ENCODE results near the gene PCDHA4. TPM values are rescaled to one million over a fixed set of nuclear protein-coding genes. Genes with fewer than 3 reads are reported as not detected.

Gene PCDHA4
- total RNA-seq, 1 experiment from 2014 or later, result not detected

DNA sequence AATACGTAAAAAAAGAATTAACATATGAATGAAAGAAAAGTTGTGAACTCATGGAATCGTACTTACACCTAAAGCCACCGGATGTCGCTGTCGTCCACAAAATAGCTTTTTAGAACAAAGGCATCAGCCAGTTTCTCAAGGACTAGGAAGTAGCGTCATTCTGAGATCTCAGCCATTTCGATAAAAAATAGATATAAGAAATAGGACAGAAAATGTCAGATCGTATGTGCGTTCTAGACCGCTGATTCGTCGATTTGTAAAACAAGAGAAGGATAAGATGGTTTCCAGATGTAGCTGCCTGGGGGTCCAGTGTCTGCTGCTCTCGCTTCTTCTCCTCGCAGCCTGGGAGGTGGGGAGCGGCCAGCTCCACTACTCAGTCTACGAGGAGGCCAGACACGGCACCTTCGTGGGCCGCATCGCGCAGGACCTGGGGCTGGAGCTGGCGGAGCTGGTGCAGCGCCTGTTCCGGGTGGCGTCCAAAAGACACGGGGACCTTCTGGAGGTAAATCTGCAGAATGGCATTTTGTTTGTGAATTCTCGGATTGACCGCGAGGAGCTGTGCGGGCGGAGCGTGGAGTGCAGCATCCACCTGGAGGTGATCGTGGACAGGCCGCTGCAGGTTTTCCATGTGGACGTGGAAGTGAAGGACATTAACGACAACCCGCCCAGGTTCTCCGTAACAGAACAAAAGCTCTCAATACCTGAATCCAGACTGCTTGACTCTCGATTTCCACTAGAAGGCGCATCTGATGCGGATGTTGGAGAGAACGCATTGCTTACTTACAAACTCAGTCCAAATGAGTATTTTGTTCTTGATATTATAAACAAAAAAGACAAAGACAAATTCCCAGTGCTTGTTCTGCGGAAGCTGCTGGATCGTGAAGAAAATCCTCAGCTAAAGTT lies 49.2 kb downstream of the PCDHA4 start, which contains the start of gene PCDHA10:
TSS of gene PCDHA10 (plus strand) at position 126 of the 903 bp plus-strand sequence. CDS start at position 278, 152 bp downstream.
- Histone ChIP-seq H3K9me3 (ENCODE audit: control insufficient read depth in 1 of 2, insufficient read depth in 1 of 2, low read depth in 1 of 2, low read length in 2 of 2) (no peaks in the 10 kb centered on the region), H3K79me2 (ENCODE audit: insufficient read depth, low read length) (no peaks in the 10 kb centered on the region), H3K4me1 (ENCODE audit: control insufficient read depth in 1 of 2, insufficient read depth in 2 of 2, low read length in 2 of 2) (no peaks in the 10 kb centered on the region), H3K36me3 (ENCODE audit: control insufficient read depth in 1 of 2, insufficient read depth in 2 of 2, low read length in 2 of 2) (no peaks in the 10 kb centered on the region), H3K27ac (ENCODE audit: low read depth, low read length) (no peak within 1 kb of the TSS), H2AFZ (ENCODE audit: low read depth, low read length, poor library complexity, severe bottlenecking) (peak within 1 kb of the TSS; percentile 58), H4K20me1 (ENCODE audit: insufficient read depth) (no peaks in the 10 kb centered on the region), H3K27me3 (ENCODE audit: insufficient read depth, low read length) (no peaks in the 10 kb centered on the region), H3K9me2 (ENCODE audit: insufficient read depth) (no peaks in the 10 kb centered on the region), H3K4me2 (ENCODE audit: low read length) (no peak within 1 kb of the TSS), H3K4me3 (replicated peaks in 1 of 2; ENCODE audit: low read depth in 1 of 2, low read length in 2 of 2) (no peak within 1 kb of the TSS), H3K9ac (ENCODE audit: low read length) (no peak within 1 kb of the TSS)
- ATAC-seq (no peak), DNase-seq (ENCODE audit: low read depth, low spot score) (peak; percentile 42)
- POLR2A ChIA-PET, result no interaction called here
- RAD21 ChIA-PET (ENCODE audit: low non-redundant PET in 1 of 2, low total read pairs in 2 of 2, uncharacterized antibody in 2 of 2, unreplicated experiment in 2 of 2), result no interaction called here
- no TSS peak for BruUV-seq (replicated peaks)
- intact Hi-C loops (cut with micrococcal nuclease), result loop anchor here (1.0 to 10.0 kb wide), 2 partner anchors 185 to 709 kb away; no protein-coding TSS in a partner anchor
- CTCF ChIA-PET, result interaction anchor here (1.1 to 1.3 kb wide), 4 partner anchors 9 to 708 kb away, joined by 3 to 9 read pairs (median 4); no protein-coding TSS in a partner anchor
- peak; percentile 68 for TF ChIP-seq RAD21 (IDR thresholded peaks at IDR 0.05; ENCODE audit: low read depth)
- TF ChIP-seq, protein P1, sequence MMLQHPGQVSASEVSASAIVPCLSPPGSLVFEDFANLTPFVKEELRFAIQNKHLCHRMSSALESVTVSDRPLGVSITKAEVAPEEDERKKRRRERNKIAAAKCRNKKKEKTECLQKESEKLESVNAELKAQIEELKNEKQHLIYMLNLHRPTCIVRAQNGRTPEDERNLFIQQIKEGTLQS (IDR thresholded peaks at IDR 0.05), result no peak
- TF ChIP-seq CEBPB (IDR thresholded peaks at IDR 0.05; ENCODE audit: low read depth), result no peak
- TF ChIP-seq ZFX (IDR thresholded peaks at IDR 0.05), result no peak
- peak; percentile 29 to 52 (median 43); a peak in 3 of 6 replicates for TF ChIP-seq CTCF (IDR thresholded peaks at IDR 0.05 in 2 of 3, conservative IDR thresholded peaks at IDR 0.05 in 1 of 3; ENCODE audit: borderline replicate concordance in 1 of 3, insufficient read depth in 1 of 3, low read depth in 2 of 3, low read length in 2 of 3)
- TF ChIP-seq ELF1 (IDR thresholded peaks at IDR 0.05; ENCODE audit: borderline replicate concordance, low read depth), result no peak

Data from HCT116 (cell line).